Measurements from ENCODE around the gene STXBP4. TPM values are rescaled to one million over a fixed set of nuclear protein-coding genes. Genes with fewer than 3 reads are reported as not detected.

STXBP4 gene
- total RNA-seq, 1 donor from 2014 or later: 31.8 TPM

- H3K27me3 Mint-ChIP-seq (ENCODE audit: low read depth): no peaks in the 10 kb centered on the region
- H3K4me3 Mint-ChIP-seq: no peak overlapping the region
- peaks cover 13% of the 10 kb centered on the region for H3K9me3 Mint-ChIP-seq
- no peaks in the 10 kb centered on the region for H3K4me1 Mint-ChIP-seq
- no peak for DNase-seq (ENCODE audit: low spot score in 2 of 2, unreplicated experiment in 2 of 2)
- no peak overlapping the region for H3K27ac Mint-ChIP-seq
- no peak for TF ChIP-seq CTCF (IDR thresholded peaks at IDR 0.05; ENCODE audit: unreplicated experiment)
- peaks cover 14% of the 10 kb centered on the region for H3K36me3 Mint-ChIP-seq
Observed at GRCh38 chr17:54985476-54985875, 16.9 kb downstream of the STXBP4 start.

GRCh38 chr17:54990118-54990517 is 21.6 kb downstream of the STXBP4 start:
- H3K4me3 Mint-ChIP-seq: no peak overlapping the region
- H3K27me3 Mint-ChIP-seq (ENCODE audit: low read depth): no peaks in the 10 kb centered on the region
- no peak for DNase-seq (ENCODE audit: low spot score in 2 of 2, unreplicated experiment in 2 of 2)
- H3K27ac Mint-ChIP-seq: no peak overlapping the region
- no peak for TF ChIP-seq CTCF (IDR thresholded peaks at IDR 0.05; ENCODE audit: unreplicated experiment)
- no peaks in the 10 kb centered on the region for H3K4me1 Mint-ChIP-seq
- peaks cover 6% of the 10 kb centered on the region for H3K36me3 Mint-ChIP-seq
- no peaks in the 10 kb centered on the region for H3K9me3 Mint-ChIP-seq

- Mint-ChIP-seq H3K4me3 (no peak overlapping the region), H3K27ac (no peak overlapping the region), H3K36me3 (peaks cover 8% of the 10 kb centered on the region), H3K27me3 (ENCODE audit: low read depth) (no peaks in the 10 kb centered on the region), H3K4me1 (no peaks in the 10 kb centered on the region), H3K9me3 (no peaks in the 10 kb centered on the region)
- no peak for TF ChIP-seq CTCF (IDR thresholded peaks at IDR 0.05; ENCODE audit: unreplicated experiment)
- DNase-seq (ENCODE audit: low spot score in 2 of 2, unreplicated experiment in 2 of 2): no peak
Observed at GRCh38 chr17:54991567-54991966, 23.0 kb downstream of the STXBP4 start.

GRCh38 chr17:54992797-54993639 is 24.5 kb downstream of the STXBP4 start:
- Mint-ChIP-seq H3K36me3 (peaks cover 3% of the 10 kb centered on the region), H3K27ac (no peak overlapping the region), H3K9me3 (no peaks in the 10 kb centered on the region), H3K27me3 (ENCODE audit: low read depth) (no peaks in the 10 kb centered on the region), H3K4me3 (no peak overlapping the region), H3K4me1 (no peaks in the 10 kb centered on the region)
- TF ChIP-seq CTCF (IDR thresholded peaks at IDR 0.05; ENCODE audit: unreplicated experiment): peak; percentile 69
- DNase-seq (ENCODE audit: low spot score in 2 of 2, unreplicated experiment in 2 of 2): no peak

- no peak for DNase-seq (ENCODE audit: low spot score in 2 of 2, unreplicated experiment in 2 of 2)
- H3K27me3 Mint-ChIP-seq (ENCODE audit: low read depth): no peaks in the 10 kb centered on the region
- TF ChIP-seq CTCF (IDR thresholded peaks at IDR 0.05; ENCODE audit: unreplicated experiment): no peak
- no peak overlapping the region for H3K27ac Mint-ChIP-seq
- no peaks in the 10 kb centered on the region for H3K9me3 Mint-ChIP-seq
- H3K36me3 Mint-ChIP-seq: peaks cover 6% of the 10 kb centered on the region
- H3K4me3 Mint-ChIP-seq: no peak overlapping the region
- no peaks in the 10 kb centered on the region for H3K4me1 Mint-ChIP-seq
Observed at GRCh38 chr17:54996441-54996840, 27.9 kb downstream of the STXBP4 start.
